Measurements from ENCODE around the gene THSD7A. TPM values are rescaled to one million over a fixed set of nuclear protein-coding genes. Genes with fewer than 3 reads are reported as not detected.

The THSD7A gene
- total RNA-seq, 2 experiments from 2014 or later = not detected

DNA sequence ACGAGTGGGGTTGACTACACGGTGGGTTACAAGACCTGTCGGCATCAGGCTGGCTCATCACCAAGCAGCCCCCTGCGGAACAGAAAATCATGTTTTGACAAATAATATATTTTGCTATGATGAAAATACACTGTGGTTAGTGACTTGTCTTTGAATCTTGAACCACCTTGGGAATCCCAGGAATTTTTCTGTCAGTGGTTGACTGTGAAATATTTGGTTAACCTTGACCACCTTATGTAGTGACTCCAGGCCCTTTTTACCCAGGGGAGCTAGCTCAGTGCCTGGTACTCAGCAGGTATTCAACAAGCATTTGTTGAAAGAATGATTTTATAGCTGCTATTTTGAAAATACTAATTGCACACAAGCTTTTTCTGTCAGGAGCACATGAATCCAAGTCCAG lies 452.4 kb downstream of the THSD7A start:
- H3K36me3 Mint-ChIP-seq = no peaks in the 10 kb centered on the region
- H3K4me3 Mint-ChIP-seq = no peak overlapping the region
- H3K4me1 Mint-ChIP-seq = no peaks in the 10 kb centered on the region
- CTCF ChIA-PET = no interaction called here
- ATAC-seq = no peak
- DNase-seq = no peak
- H3K9me3 Mint-ChIP-seq (ENCODE audit: low read depth) = no peaks in the 10 kb centered on the region
- no peak overlapping the region for H3K27ac Mint-ChIP-seq
- peaks cover 3% of the 10 kb centered on the region for H3K27me3 Mint-ChIP-seq

DNA sequence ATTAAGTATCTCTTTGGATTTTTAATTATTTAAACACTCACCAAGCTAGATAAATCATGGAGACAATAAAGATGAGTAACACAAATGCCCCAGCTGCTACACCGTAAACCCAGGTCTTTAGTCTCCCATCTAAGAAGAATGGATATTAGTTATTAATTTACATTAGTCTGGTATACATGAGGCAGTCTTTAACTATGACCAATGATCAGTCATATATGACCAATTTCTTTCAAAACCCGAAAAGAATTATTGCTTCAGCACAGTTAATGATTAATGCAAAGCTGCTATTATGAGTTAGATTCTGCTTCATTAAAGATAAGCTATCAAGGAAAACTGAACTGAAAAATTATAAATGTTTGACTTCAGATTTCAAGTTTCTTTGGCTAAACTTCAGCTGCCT lies 455.5 kb downstream of the THSD7A start:
- Mint-ChIP-seq H3K9me3 (ENCODE audit: low read depth) (no peaks in the 10 kb centered on the region), H3K27ac (no peak overlapping the region), H3K4me1 (no peaks in the 10 kb centered on the region), H3K36me3 (no peaks in the 10 kb centered on the region), H3K4me3 (no peak overlapping the region), H3K27me3 (peaks cover 3% of the 10 kb centered on the region)
- CTCF ChIA-PET = no interaction called here
- ATAC-seq = no peak
- DNase-seq = no peak

DNA sequence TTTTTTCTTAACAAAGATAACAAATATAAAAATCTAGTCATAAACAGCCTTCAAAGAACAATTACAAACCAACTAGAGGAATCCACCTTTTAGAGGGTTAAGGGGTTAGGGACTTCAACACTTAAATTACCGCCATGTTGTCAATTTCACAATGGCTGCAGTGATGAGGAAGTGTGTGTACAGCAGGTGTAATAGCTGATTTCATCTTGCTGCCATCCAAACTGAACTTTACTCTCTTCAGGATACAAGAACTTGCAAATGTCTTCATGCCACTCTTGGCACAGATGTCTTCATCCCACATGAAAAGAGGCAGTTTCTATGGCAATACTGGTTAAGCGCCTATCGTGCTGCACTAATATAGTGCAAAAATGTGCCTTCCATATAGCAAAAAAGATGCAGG lies 457.4 kb downstream of the THSD7A start:
- no peaks in the 10 kb centered on the region for H3K9me3 Mint-ChIP-seq (ENCODE audit: low read depth)
- peaks cover 3% of the 10 kb centered on the region for H3K27me3 Mint-ChIP-seq
- no peaks in the 10 kb centered on the region for H3K4me1 Mint-ChIP-seq
- no peak overlapping the region for H3K27ac Mint-ChIP-seq
- DNase-seq (no peak), ATAC-seq (no peak)
- H3K36me3 Mint-ChIP-seq = no peaks in the 10 kb centered on the region
- CTCF ChIA-PET = no interaction called here
- no peak overlapping the region for H3K4me3 Mint-ChIP-seq

DNA sequence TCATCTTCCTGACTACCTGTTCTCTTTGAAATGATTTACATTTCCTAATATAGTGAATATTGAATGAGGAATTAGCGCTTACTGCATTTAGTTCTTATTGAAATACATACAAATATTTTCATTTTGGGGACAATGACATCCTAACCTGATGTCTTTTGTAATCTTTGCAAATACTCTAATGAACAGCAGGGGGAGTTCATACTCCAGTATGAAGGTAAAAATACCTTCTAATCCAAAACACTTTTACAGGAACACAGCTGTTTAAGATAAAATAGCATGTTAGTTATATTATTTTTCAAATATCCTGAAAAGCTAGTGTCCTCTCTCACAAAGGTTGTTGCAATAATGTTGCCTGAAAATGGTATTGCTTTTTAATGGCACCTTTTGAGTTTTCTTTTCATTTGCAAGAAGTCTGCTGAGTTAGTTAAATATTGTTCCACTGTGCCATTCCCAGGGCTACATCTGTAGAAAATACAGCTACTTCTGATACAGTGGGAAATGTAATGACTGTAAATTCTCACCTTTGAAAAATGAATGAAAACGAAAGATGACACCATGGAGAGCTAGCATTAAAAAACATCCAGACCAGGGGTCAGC lies 458.4 kb downstream of the THSD7A start:
- CTCF ChIA-PET = no interaction called here
- H3K4me1 Mint-ChIP-seq = no peaks in the 10 kb centered on the region

DNA sequence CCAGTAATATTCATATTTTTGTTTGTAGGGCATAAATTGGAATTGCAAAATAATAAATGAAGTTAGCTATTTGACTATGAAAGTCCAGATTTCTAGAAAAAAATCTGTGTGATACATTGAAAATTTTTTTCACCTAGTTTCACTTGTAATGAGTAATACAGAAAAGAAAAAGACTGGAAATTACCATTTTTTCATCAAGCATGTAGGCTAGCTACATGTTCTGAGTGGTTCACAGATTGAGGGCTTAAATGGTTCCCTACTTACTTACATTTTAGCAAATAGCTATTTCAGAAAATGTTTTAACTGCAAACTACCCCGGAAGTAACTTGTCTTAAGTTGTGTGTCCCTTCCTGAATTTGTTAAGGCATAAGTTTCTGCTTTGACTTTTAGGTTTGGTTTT lies 462.3 kb downstream of the THSD7A start:
- DNase-seq (no peak), ATAC-seq (no peak)
- H3K4me1 Mint-ChIP-seq = no peaks in the 10 kb centered on the region
- H3K36me3 Mint-ChIP-seq = no peaks in the 10 kb centered on the region
- H3K9me3 Mint-ChIP-seq (ENCODE audit: low read depth) = no peaks in the 10 kb centered on the region
- CTCF ChIA-PET = no interaction called here
- H3K27me3 Mint-ChIP-seq = no peaks in the 10 kb centered on the region
- no peak overlapping the region for H3K4me3 Mint-ChIP-seq
- no peak overlapping the region for H3K27ac Mint-ChIP-seq

More for the DNA sequence above, 458.4 kb downstream of the THSD7A start:
- peaks cover 3% of the 10 kb centered on the region for H3K27me3 Mint-ChIP-seq
- no peaks in the 10 kb centered on the region for H3K36me3 Mint-ChIP-seq
- H3K27ac Mint-ChIP-seq = no peak overlapping the region
- H3K9me3 Mint-ChIP-seq (ENCODE audit: low read depth) = no peaks in the 10 kb centered on the region
- no peak overlapping the region for H3K4me3 Mint-ChIP-seq
- DNase-seq (no peak), ATAC-seq (no peak)

DNA sequence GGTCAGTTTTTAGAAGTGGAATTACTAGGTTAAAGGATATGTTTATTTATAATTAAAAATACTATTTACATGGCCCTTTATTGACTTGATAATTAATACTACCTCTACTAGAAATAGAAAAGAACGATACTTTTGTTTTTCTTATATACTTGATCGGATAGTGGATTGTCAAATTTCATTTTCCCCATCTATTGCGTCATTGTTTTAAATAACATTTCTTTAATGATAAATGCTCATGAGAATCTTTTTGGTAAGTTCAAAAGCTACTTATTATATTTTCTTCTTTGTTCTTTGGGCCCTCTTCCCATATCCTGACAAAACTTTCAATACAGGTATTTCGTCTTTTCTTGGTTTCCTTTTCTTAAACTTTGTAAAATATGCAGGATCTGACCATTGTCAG lies 465.9 kb downstream of the THSD7A start:
- H3K4me3 Mint-ChIP-seq = no peak overlapping the region
- CTCF ChIA-PET = no interaction called here
- no peaks in the 10 kb centered on the region for H3K27me3 Mint-ChIP-seq
- DNase-seq (no peak), ATAC-seq (no peak)
- H3K9me3 Mint-ChIP-seq (ENCODE audit: low read depth) = no peaks in the 10 kb centered on the region
- H3K36me3 Mint-ChIP-seq = no peaks in the 10 kb centered on the region
- H3K4me1 Mint-ChIP-seq = no peaks in the 10 kb centered on the region
- H3K27ac Mint-ChIP-seq = no peak overlapping the region

DNA sequence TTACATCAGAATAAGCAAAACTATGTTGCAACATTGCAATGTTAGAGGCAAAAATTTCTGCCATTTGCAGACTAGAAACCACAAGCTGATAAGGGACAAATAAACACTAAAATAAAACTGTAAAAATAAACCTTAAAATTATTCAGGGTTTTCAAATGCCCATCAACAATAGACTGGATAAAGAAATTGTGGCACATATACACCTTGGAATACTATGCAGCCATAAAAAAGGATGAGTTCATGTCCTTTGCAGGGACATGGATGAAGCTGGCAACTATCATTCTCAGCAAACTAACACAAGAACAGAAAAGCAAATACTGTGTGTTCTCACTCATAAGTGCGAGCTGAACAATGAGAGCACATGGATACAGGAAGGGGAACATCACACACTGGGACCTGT lies 473.4 kb downstream of the THSD7A start:
- no peaks in the 10 kb centered on the region for H3K4me1 Mint-ChIP-seq
- DNase-seq = no peak
- CTCF ChIA-PET = no interaction called here
- no peaks in the 10 kb centered on the region for H3K9me3 Mint-ChIP-seq (ENCODE audit: low read depth)
- no peaks in the 10 kb centered on the region for H3K27me3 Mint-ChIP-seq
- no peak overlapping the region for H3K27ac Mint-ChIP-seq
- H3K36me3 Mint-ChIP-seq = no peaks in the 10 kb centered on the region
- H3K4me3 Mint-ChIP-seq = no peak overlapping the region
- ATAC-seq = no peak

DNA sequence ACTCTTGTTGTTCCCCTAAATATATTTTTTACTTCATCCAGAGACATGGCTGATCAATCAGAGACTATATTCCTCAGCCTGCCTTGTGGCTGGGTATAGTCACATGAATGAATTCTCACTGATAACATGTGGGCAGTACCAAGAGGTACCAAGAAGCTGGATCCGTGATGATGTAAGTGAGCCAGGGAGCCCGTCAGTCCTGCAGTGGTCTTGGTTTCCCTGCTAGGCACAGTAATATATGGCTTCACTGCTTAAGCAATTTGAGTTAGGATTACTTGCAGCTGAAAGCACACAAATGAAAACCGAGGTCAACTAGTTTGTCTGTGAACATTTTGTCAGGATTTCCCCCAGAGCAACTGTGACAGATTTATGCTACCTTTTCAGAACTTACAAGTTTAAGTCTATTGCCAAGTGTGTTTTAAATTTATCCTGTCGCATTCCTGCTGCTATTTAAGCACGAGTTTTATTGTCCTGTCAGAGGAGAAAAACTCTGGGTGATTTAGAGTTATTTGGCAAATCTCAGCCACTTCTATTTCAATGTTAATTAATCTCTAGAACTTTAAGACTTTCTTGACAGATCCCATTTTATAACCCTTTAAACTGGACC lies 476.5 kb downstream of the THSD7A start:
- no peaks in the 10 kb centered on the region for H3K9me3 Mint-ChIP-seq (ENCODE audit: low read depth)
- DNase-seq (no peak), ATAC-seq (no peak)
- no peaks in the 10 kb centered on the region for H3K4me1 Mint-ChIP-seq
- CTCF ChIA-PET = interaction anchor here (1.3 kb wide), 1 partner anchor 9 kb away, joined by 3 read pairs; no protein-coding TSS in a partner anchor
- no peak overlapping the region for H3K4me3 Mint-ChIP-seq
- H3K36me3 Mint-ChIP-seq = no peaks in the 10 kb centered on the region
- no peak overlapping the region for H3K27ac Mint-ChIP-seq
- H3K27me3 Mint-ChIP-seq = peaks cover 4% of the 10 kb centered on the region

DNA sequence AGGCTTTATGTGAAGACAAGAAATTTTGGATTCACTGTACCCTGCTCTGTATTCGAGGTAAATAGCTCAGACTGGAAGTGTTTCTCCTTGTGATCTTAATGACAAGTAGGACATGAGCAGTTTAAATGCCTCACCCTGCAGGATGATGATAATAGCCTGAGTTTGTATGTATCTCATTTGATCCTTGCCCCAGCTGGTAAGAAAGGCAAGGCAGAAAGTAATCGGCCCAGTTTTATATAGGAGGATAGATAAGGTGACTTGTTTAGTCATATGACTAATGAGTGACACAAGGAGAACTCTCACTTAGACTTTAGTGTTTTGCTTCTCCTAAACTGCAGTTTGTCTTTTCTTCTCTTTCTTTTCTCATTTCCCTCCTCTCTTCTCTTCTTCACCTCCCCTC lies 485.7 kb downstream of the THSD7A start:
- CTCF ChIA-PET = no interaction called here
- Mint-ChIP-seq H3K4me1 (peaks cover 3% of the 10 kb centered on the region), H3K9me3 (ENCODE audit: low read depth) (no peaks in the 10 kb centered on the region), H3K27ac (no peak overlapping the region), H3K36me3 (no peaks in the 10 kb centered on the region), H3K27me3 (peaks cover 28% of the 10 kb centered on the region), H3K4me3 (no peak overlapping the region)
- DNase-seq (no peak), ATAC-seq (no peak)

DNA sequence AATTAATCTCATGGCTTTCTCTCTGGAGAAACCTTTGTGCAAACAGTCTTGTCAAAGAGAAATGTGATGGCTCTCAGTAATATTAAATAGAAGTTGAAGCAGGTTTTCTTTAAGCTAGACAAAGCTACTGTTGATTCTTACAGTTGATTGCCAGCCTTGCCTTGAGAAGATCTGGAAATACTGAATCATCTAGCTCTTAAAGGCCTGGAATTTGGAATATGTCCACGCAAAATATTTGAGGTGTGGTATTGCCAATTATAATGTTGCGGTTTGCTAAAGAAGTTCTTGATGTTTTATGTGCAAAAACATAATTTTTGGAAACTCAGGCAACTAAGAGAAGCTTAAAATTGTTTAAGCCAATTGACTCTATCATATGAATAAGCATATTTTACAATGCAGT lies 486.4 kb downstream of the THSD7A start:
- no peak for ATAC-seq
- peaks cover 3% of the 10 kb centered on the region for H3K4me1 Mint-ChIP-seq
- DNase-seq = no peak
- H3K4me3 Mint-ChIP-seq = no peak overlapping the region
- H3K9me3 Mint-ChIP-seq (ENCODE audit: low read depth) = no peaks in the 10 kb centered on the region
- peaks cover 27% of the 10 kb centered on the region for H3K27me3 Mint-ChIP-seq
- no peak overlapping the region for H3K27ac Mint-ChIP-seq
- H3K36me3 Mint-ChIP-seq = no peaks in the 10 kb centered on the region
- CTCF ChIA-PET = interaction anchor here (0.6 kb wide), 1 partner anchor 461 kb away, joined by 4 read pairs; no protein-coding TSS in a partner anchor

DNA sequence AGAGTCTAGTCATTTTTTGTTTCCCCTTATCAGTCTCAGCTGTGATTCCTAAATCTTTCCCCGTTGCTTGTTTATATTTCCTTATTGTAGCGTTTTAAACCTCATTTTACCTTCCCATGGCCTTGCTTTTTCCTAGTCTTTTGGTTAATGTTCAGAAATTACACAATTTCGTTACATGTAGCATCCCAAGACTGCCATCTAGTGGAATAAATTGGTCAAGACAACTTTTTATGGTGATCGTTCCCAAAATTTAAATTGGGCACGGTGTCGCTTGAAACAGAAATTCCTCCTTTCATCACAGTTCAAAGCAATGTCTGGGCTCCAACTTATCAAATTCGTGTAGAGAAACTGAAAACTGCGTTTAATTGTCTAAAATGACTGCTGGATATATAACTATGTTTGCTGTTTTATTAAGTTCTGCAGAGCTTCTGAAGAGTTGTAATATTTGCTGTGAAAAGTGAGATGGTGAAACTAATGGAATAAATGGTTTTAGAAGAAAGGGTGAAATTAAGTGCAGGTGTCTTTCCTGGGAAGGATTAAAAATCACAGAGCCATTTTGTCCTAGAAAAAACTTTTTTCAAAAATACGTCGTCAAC lies 488.1 kb downstream of the THSD7A start:
- H3K27me3 Mint-ChIP-seq = peaks cover 32% of the 10 kb centered on the region
- H3K9me3 Mint-ChIP-seq (ENCODE audit: low read depth) = no peaks in the 10 kb centered on the region
- H3K4me3 Mint-ChIP-seq = no peak overlapping the region
- peaks cover 3% of the 10 kb centered on the region for H3K4me1 Mint-ChIP-seq
- H3K27ac Mint-ChIP-seq = no peak overlapping the region
- ATAC-seq (no peak), DNase-seq (no peak)
- CTCF ChIA-PET = interaction anchor here (1.2 to 2.4 kb wide), 3 partner anchors 19 to 132 kb away, joined by 3 to 6 read pairs (median 4); no protein-coding TSS in a partner anchor
- no peaks in the 10 kb centered on the region for H3K36me3 Mint-ChIP-seq

DNA sequence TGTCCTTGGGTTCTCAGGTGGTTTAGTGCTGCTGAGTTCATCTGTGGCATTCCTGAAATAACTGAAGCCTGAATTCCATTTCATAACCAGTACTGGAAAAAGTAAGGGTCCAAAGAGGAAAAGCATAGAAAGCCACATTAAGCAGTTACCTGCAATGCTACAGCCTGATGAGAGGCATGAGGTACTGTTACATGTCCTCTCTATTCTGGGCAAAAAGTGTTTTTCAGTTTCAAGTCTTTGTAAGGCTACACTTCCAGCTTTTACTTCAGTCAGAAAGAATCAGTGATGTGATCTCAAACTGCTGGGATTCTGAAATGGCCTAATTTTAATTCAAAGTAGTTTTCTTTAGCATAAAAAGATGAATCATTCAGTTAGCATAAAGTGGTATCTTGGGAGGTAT lies 488.9 kb downstream of the THSD7A start:
- peaks cover 3% of the 10 kb centered on the region for H3K4me1 Mint-ChIP-seq
- H3K27ac Mint-ChIP-seq = no peak overlapping the region
- no peak overlapping the region for H3K4me3 Mint-ChIP-seq
- CTCF ChIA-PET = interaction anchor here (1.2 to 2.4 kb wide), 3 partner anchors 18 to 131 kb away, joined by 3 to 6 read pairs (median 4); no protein-coding TSS in a partner anchor
- ATAC-seq = no peak
- H3K27me3 Mint-ChIP-seq = peaks cover 31% of the 10 kb centered on the region
- DNase-seq = no peak
- H3K9me3 Mint-ChIP-seq (ENCODE audit: low read depth) = no peaks in the 10 kb centered on the region
- H3K36me3 Mint-ChIP-seq = no peaks in the 10 kb centered on the region

DNA sequence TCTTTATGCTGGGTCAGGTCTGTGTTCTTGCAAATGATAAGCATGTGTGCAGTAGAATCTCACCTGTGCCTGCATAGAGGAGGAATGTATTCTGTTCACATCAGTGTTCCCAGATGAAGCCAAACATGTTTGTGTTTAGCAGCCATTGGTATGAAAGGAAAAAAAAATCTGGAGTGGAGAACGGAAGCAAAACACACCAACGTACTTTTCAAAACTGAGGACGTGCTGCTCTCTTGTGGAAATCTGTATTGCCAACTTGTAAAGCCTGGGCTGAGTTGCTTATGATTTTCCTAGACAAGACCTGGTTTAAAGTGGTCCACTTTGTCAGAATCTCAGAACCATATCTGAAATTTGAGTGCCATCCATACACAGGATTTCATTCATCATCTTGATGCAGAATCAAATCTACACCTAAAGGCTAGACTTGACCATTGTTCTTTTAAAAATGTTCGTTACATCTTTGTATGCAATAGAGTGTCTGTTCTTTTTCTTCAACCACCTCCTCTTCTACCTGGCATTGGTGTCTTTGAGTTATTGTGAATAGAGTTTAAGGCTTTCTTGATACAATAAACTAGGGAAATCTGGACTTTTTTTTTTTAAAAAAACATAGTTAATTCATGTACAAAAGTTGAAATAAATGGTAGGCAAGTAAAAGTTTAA lies 490.6 kb downstream of the THSD7A start:
- H3K27me3 Mint-ChIP-seq = peaks cover 32% of the 10 kb centered on the region
- no peak for ATAC-seq

DNA sequence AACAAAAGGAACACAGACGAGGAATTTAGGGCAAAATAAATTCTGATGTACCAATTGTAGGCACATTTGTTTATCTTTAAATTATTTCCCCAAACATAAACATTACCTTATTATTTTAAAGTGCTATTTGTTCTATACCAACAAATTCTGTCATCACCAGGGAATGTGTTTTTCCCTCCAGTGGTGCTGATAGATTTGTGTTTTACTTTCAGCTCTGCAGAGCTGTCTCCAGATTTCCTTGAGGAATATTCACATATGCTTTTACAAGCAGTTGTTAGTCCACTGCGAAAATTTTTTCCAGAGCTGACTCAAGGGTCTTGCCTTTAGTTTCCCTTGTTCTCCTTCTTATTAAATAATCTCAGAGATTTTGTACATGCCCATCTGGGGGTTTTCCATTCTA lies 495.6 kb downstream of the THSD7A start:
- ATAC-seq (no peak), DNase-seq (no peak)
- H3K27ac Mint-ChIP-seq = no peak overlapping the region
- no peaks in the 10 kb centered on the region for H3K36me3 Mint-ChIP-seq
- no peak overlapping the region for H3K4me3 Mint-ChIP-seq
- H3K9me3 Mint-ChIP-seq (ENCODE audit: low read depth) = no peaks in the 10 kb centered on the region
- H3K4me1 Mint-ChIP-seq = peaks cover 14% of the 10 kb centered on the region
- CTCF ChIA-PET = no interaction called here
- peaks cover 21% of the 10 kb centered on the region for H3K27me3 Mint-ChIP-seq

More for the DNA sequence above, 490.6 kb downstream of the THSD7A start:
- no peaks in the 10 kb centered on the region for H3K36me3 Mint-ChIP-seq
- H3K4me1 Mint-ChIP-seq = peaks cover 3% of the 10 kb centered on the region
- no peaks in the 10 kb centered on the region for H3K9me3 Mint-ChIP-seq (ENCODE audit: low read depth)
- no peak overlapping the region for H3K4me3 Mint-ChIP-seq
- no peak overlapping the region for H3K27ac Mint-ChIP-seq
- no peak for DNase-seq
- CTCF ChIA-PET = no interaction called here

All from activated CD8-positive, alpha-beta memory T cell treated with anti-CD3 and anti-CD28 coated beads, Interleukin-2, amount 10 ng/mL, durations not matched to agents 7 days and 5 days (primary cell).